Astrocyte (in vitro differentiated cells and primary cell): ENCODE results near the gene ECSCR. TPM values are rescaled to one million over a fixed set of nuclear protein-coding genes. Genes with fewer than 3 reads are reported as not detected.

Experiments used
- DNase-seq: peaks from one replicate; pipeline ENCODE4 v3.0.0-alpha.2; 2010; ENCODE audit warnings: low read depth
- FAIRE-seq: peaks from 2 replicates; lab custom pipeline; 2011; peaks lifted over from hg19 to GRCh38; lab: Jason Lieb, UNC
- H2AFZ ChIP-seq: 2 replicates; pipeline ENCODE4 v1.6.0; 2012; ENCODE audit warnings: low read depth, low read length, inconsistent platforms
- H3K27ac ChIP-seq: 2 replicates; pipeline ENCODE4 v1.5.1; 2011; ENCODE audit warnings: low read depth, low read length, inconsistent platforms
- H3K27me3 ChIP-seq: 2 replicates; pipeline ENCODE4 v1.6.0; 2011; ENCODE audit warnings: low read length, inconsistent platforms; ENCODE audit not compliant: insufficient read depth
- H3K36me3 ChIP-seq: 2 replicates; pipeline ENCODE4 v1.5.1; 2011; ENCODE audit warnings: low read length, inconsistent platforms; ENCODE audit not compliant: insufficient read depth
- H3K4me1 ChIP-seq: 2 replicates; pipeline ENCODE4 v1.5.1; 2011; ENCODE audit warnings: low read length, inconsistent platforms; ENCODE audit not compliant: insufficient read depth
- H3K4me2 ChIP-seq: 2 replicates; pipeline ENCODE4 v1.6.0; 2012; ENCODE audit warnings: low read length, inconsistent platforms
- H3K4me3 ChIP-seq: 2 replicates; pipeline ENCODE4 v1.5.1; 2011; ENCODE audit warnings: low read depth, mild to moderate bottlenecking, low read length, inconsistent platforms; ENCODE audit not compliant: insufficient read depth
- H3K79me2 ChIP-seq: 2 replicates; pipeline ENCODE4 v1.6.0; 2012; ENCODE audit warnings: mild to moderate bottlenecking, low read length, inconsistent platforms; ENCODE audit not compliant: insufficient read depth
- H3K9ac ChIP-seq: 2 replicates; pipeline ENCODE4 v1.6.0; 2012; ENCODE audit warnings: mild to moderate bottlenecking, low read length, inconsistent platforms
- H3K9me3 ChIP-seq: 2 replicates; pipeline ENCODE4 v1.5.1; 2012; ENCODE audit warnings: low read depth, mild to moderate bottlenecking, low read length, inconsistent platforms; ENCODE audit not compliant: insufficient read depth
- H4K20me1 ChIP-seq: 2 replicates; pipeline ENCODE4 v1.6.0; 2012; ENCODE audit warnings: low read length, inconsistent platforms; ENCODE audit not compliant: insufficient read depth
- H3K27ac Mint-ChIP-seq: one replicate; pipeline ENCODE4 v1.8.0; 2021; ENCODE audit warnings: mild to moderate bottlenecking, mixed read lengths; ENCODE audit not compliant: unreplicated experiment
- H3K27me3 Mint-ChIP-seq: one replicate; pipeline ENCODE4 v1.8.0; 2021; ENCODE audit warnings: low read depth, mixed read lengths; ENCODE audit not compliant: unreplicated experiment
- H3K36me3 Mint-ChIP-seq: one replicate; pipeline ENCODE4 v1.8.0; 2021; ENCODE audit warnings: low read depth, mixed read lengths; ENCODE audit not compliant: unreplicated experiment
- H3K4me1 Mint-ChIP-seq: one replicate; pipeline ENCODE4 v1.8.0; 2021; ENCODE audit warnings: low read depth, mixed read lengths; ENCODE audit not compliant: unreplicated experiment
- H3K4me3 Mint-ChIP-seq: one replicate; pipeline ENCODE4 v1.8.0; 2021; ENCODE audit warnings: mild to moderate bottlenecking, moderate library complexity, mixed read lengths; ENCODE audit not compliant: unreplicated experiment
- H3K9me3 Mint-ChIP-seq: one replicate; pipeline ENCODE4 v1.8.0; 2021; ENCODE audit warnings: mild to moderate bottlenecking, mixed read lengths; ENCODE audit not compliant: unreplicated experiment
- CTCF ChIP-seq: IDR thresholded peaks from 2 replicates; pipeline ENCODE4 v1.5.1; 2011; ENCODE audit warnings: low read depth, mild to moderate bottlenecking, inconsistent platforms, low read length, moderate library complexity; ENCODE audit not compliant: insufficient read depth
- EZH2 ChIP-seq: IDR thresholded peaks from 2 replicates; pipeline ENCODE4 v1.6.1; 2012; ENCODE audit warnings: mild to moderate bottlenecking, low read length, inconsistent platforms; ENCODE audit not compliant: insufficient read depth
- total RNA-seq: library from RNA; stranded (reverse); gene quantifications from 2 replicates; pipeline ENCODE4 v1.2.1, GENCODE V29; 2021

ECSCR gene
- total RNA-seq, 1 donor from 2014 or later: 1.00 TPM

GRCh38 chr5:139415869-139416268 lies 46.7 kb downstream of the ECSCR start:
- H3K4me1 Mint-ChIP-seq: no peaks in the 10 kb centered on the region
- Histone ChIP-seq H3K4me1 (peaks cover 14% of the 10 kb centered on the region), H3K9ac (no peak overlapping the region), H3K27me3 (no peaks in the 10 kb centered on the region), H2AFZ (no peak overlapping the region), H3K4me3 (no peak overlapping the region), H3K9me3 (no peaks in the 10 kb centered on the region), H3K36me3 (peaks cover 7% of the 10 kb centered on the region), H3K79me2 (no peaks in the 10 kb centered on the region), H4K20me1 (no peaks in the 10 kb centered on the region), H3K27ac (no peak overlapping the region), H3K4me2 (no peak overlapping the region)
- no peaks in the 10 kb centered on the region for H3K9me3 Mint-ChIP-seq
- DNase-seq (no peak), FAIRE-seq (no peak)
- no peak overlapping the region for H3K27ac Mint-ChIP-seq
- no peak overlapping the region for H3K4me3 Mint-ChIP-seq
- peaks cover 29% of the 10 kb centered on the region for H3K36me3 Mint-ChIP-seq
- no peaks in the 10 kb centered on the region for H3K27me3 Mint-ChIP-seq
- no peak for TF ChIP-seq CTCF
- TF ChIP-seq EZH2: no peak

- Histone ChIP-seq H3K4me2 (peak overlapping the region; percentile 28), H3K4me1 (peaks cover 14% of the 10 kb centered on the region), H3K9me3 (no peaks in the 10 kb centered on the region), H3K4me3 (no peak overlapping the region), H3K79me2 (no peaks in the 10 kb centered on the region), H3K36me3 (peaks cover 7% of the 10 kb centered on the region), H3K27me3 (no peaks in the 10 kb centered on the region), H3K9ac (no peak overlapping the region), H3K27ac (no peak overlapping the region), H2AFZ (no peak overlapping the region), H4K20me1 (no peaks in the 10 kb centered on the region)
- no peaks in the 10 kb centered on the region for H3K9me3 Mint-ChIP-seq
- FAIRE-seq: no peak
- peaks cover 29% of the 10 kb centered on the region for H3K36me3 Mint-ChIP-seq
- H3K27me3 Mint-ChIP-seq: no peaks in the 10 kb centered on the region
- DNase-seq: no peak
- no peaks in the 10 kb centered on the region for H3K4me1 Mint-ChIP-seq
- TF ChIP-seq EZH2 (no peak), CTCF (no peak)
- H3K27ac Mint-ChIP-seq: no peak overlapping the region
- H3K4me3 Mint-ChIP-seq: no peak overlapping the region
These were observed 47.2 kb downstream of the ECSCR start for GRCh38 chr5:139415221-139415861.

- no peaks in the 10 kb centered on the region for H3K9me3 Mint-ChIP-seq
- TF ChIP-seq EZH2: no peak
- no peak for TF ChIP-seq CTCF
- H3K36me3 ChIP-seq: peaks cover 3% of the 10 kb centered on the region
- H3K27me3 ChIP-seq: no peaks in the 10 kb centered on the region
- no peaks in the 10 kb centered on the region for H3K9me3 ChIP-seq
- H3K4me3 ChIP-seq: no peak overlapping the region
- H3K36me3 Mint-ChIP-seq: peaks cover 28% of the 10 kb centered on the region
- DNase-seq (peak; percentile 40), FAIRE-seq (no peak)
- H3K27me3 Mint-ChIP-seq: no peaks in the 10 kb centered on the region
- no peak overlapping the region for H3K27ac Mint-ChIP-seq
- no peaks in the 10 kb centered on the region for H4K20me1 ChIP-seq
- no peak overlapping the region for H2AFZ ChIP-seq
- no peak overlapping the region for H3K27ac ChIP-seq
- no peaks in the 10 kb centered on the region for H3K4me1 Mint-ChIP-seq
- H3K9ac ChIP-seq: peak overlapping the region; percentile 8
- peaks cover 14% of the 10 kb centered on the region for H3K4me1 ChIP-seq
- peak overlapping the region; percentile 28 for H3K4me2 ChIP-seq
- H3K79me2 ChIP-seq: no peaks in the 10 kb centered on the region
- H3K4me3 Mint-ChIP-seq: no peak overlapping the region
These were observed 47.9 kb downstream of the ECSCR start for GRCh38 chr5:139414581-139415130.
